Aorta (tissue), 5 donors: Measurements from ENCODE around the gene YES1. TPM values are rescaled to one million over a fixed set of nuclear protein-coding genes. Genes with fewer than 3 reads are reported as not detected.
A peak's percentile ranks its signal among the peaks of the same experiment; 100 is the strongest.
"Not testable (repeated sequence)": the region's sequence is repeated elsewhere in the genome, so short reads cannot be mapped to it uniquely, and the experiment has no call there.

Experiments used
- ATAC-seq: fragments of 200-7000 bp; cut with Tn5 transposase; one replicate; pipeline ENCODE4 v1.9.1; 2022; ENCODE audit warnings: moderate library complexity; ENCODE audit not compliant: low FRiP score
- DNase-seq, 2 donors: peaks; one replicate each; pipeline ENCODE4 v3.0.0-alpha.2; 2020
- H3K27ac ChIP-seq, 2 donors: one replicate each; pipeline ENCODE4 v1.5.1; 2013; ENCODE audit warnings: low read length in 2 of 2, mild to moderate bottlenecking in 2 of 2, moderate library complexity in 2 of 2, control low read depth in 1 of 2, inconsistent platforms in 1 of 2, low read depth in 1 of 2
- H3K27me3 ChIP-seq, 2 donors: one replicate each; pipeline ENCODE4 v1.6.1; 2013; ENCODE audit warnings: control low read depth in 1 of 2, low read length in 1 of 2, mild to moderate bottlenecking in 1 of 2, moderate library complexity in 1 of 2; ENCODE audit not compliant: insufficient read depth in 2 of 2, control insufficient read depth in 1 of 2
- H3K36me3 ChIP-seq, 2 donors: one replicate each; pipeline ENCODE4 v1.6.1; 2013; ENCODE audit warnings: control low read depth in 1 of 2, low read length in 1 of 2, mild to moderate bottlenecking in 1 of 2; ENCODE audit not compliant: insufficient read depth in 2 of 2, control insufficient read depth in 1 of 2
- H3K4me1 ChIP-seq, 2 donors: one replicate each; pipeline ENCODE4 v1.6.1; 2013; ENCODE audit warnings: low read length in 2 of 2, control low read depth in 1 of 2, mild to moderate bottlenecking in 1 of 2, moderate library complexity in 1 of 2; ENCODE audit not compliant: insufficient read depth in 2 of 2, control insufficient read depth in 1 of 2
- H3K4me3 ChIP-seq, 2 donors: one replicate each; pipeline ENCODE4 v1.5.1; 2013; ENCODE audit warnings: low read length in 2 of 2, control low read depth in 1 of 2, mild to moderate bottlenecking in 1 of 2
- H3K9me3 ChIP-seq: one replicate; pipeline ENCODE4 v1.6.1; 2013; ENCODE audit warnings: mild to moderate bottlenecking, low read length; ENCODE audit not compliant: control insufficient read depth
- WGBS, 2 donors: extraction: QIAGEN DNeasy Blood & Tissue Kit; methylation state at CpG; one replicate each; pipeline ENCODE4 v1.1.7; 2013; 5-methylcytosine and 5-hydroxymethylcytosine counted together
- intact Hi-C, 2 donors: fragments of 100-400 bp; cut with DNase I; formaldehyde crosslinking; loops; one replicate each; pipeline versions ENCODE4 v1.14.2 to v1.15.0; 2022
- polyA plus RNA-seq, 2 donors: library from polyadenylated mRNA; stranded (reverse); fragments of 200-250 nt; gene quantifications; one replicate each; pipeline ENCODE4 v1.2.3, GENCODE V29; 2013
- total RNA-seq, 2 donors: library from RNA; stranded (reverse); fragmentation: NEBNext Ultra II Directional; extraction: Animal tissue kit (Norgen Biotek cat#: 25700); gene quantifications; one replicate each; pipeline ENCODE4 v1.2.1, GENCODE V29; 2021
- donor health status: healthy with polysubstance abuse.
- donor health status: Bipolar disorder and iron deficiency.
- donor health status: DM: no; HTN: no; CAD: no.
- donor health status: DM: no; HTN: no; CAD: no.
- donor health status: DM: yes; HTN: yes; CAD: no.

The YES1 gene
- total and polyA plus RNA-seq, 4 donors, result 8.9 to 37.0 (median 28.3) TPM

GRCh38 chr18:731185-731584 is 80.9 kb downstream of the YES1 start:
- Histone ChIP-seq H3K27ac (no peak overlapping the region), H3K4me3 (no peak overlapping the region), H3K4me1 (no peaks in the 10 kb centered on the region), H3K9me3 (no peaks in the 10 kb centered on the region), H3K27me3 (no peaks in the 10 kb centered on the region), H3K36me3 (peaks cover 0 to 3% of the 10 kb centered on the region in 2 donors)
- ATAC-seq, result no peak
- no peak for DNase-seq
- intact Hi-C loops, result no loop called here

DNA sequence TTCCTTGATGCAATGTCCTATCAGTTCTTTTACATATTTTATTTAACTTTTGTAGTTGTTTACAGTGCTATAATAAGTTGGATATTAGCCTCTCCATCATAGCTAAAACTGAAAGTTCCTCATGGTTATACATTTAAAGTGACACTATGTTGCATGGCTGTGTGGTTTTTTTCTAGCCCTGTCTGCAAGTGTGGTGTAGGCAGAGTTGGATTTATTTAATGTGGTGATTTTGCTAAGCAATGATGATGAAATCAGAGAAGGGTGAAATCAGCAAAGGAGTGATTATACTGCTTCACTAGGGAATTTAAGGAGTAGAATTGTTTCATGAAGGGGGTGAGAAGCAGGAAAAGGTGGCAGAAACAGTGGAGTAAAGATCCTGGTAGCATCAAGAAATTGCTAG is 81.3 kb downstream of the YES1 start:
- Histone ChIP-seq H3K27me3 (no peaks in the 10 kb centered on the region), H3K36me3 (peaks cover 0 to 3% of the 10 kb centered on the region in 2 donors), H3K4me3 (no peak overlapping the region), H3K27ac (no peak overlapping the region), H3K9me3 (no peaks in the 10 kb centered on the region), H3K4me1 (no peaks in the 10 kb centered on the region)
- no peak for ATAC-seq
- DNase-seq, result no peak
- intact Hi-C loops, result no loop called here

DNA sequence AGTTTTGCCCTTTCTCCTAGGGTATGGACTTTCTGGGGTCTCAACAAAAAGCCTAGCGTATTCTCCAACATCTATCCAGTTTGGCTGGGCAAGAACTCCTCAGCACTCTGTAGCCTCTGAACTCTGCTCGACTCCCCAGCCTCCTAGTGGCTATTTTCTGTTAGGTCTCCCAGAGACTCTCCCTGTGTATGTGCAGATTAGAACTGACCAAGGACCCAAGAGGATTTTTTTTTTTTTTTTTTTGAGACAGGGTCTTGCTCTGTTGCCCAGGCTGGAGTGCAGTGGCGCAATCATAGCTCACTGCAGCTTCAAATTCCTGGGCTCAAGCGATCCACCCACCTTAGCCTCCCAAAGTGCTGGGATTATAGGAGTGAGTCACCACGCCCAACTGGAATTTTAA is 81.9 kb downstream of the YES1 start:
- H3K4me3 ChIP-seq, H3K27me3 ChIP-seq, H3K4me1 ChIP-seq, ATAC-seq, H3K9me3 ChIP-seq, H3K27ac ChIP-seq, intact Hi-C loops, DNase-seq, H3K36me3 ChIP-seq: not testable (repeated sequence)
- 92 to 97% methylated on average over 5 of the region's 5 CpGs for WGBS, 2 donors

DNA sequence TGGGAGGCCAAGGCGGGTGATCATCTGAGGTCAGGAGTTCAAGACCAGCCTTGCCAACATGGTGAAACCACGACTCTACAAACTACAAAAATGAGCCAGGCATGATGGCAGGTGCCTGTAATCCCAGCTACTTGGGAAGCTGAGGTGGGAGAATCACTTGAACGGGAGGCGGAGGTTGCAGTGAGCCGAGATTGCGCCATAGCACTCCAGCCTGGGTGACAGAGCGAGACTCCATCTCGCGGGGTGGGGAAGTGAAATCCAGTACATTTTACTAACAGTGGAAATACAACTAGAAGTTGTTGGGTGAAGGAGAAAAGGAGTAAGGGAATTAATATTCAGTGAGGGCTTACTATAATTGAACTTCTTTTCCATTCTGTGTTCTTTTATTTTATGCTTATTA is 86.4 kb downstream of the YES1 start:
- WGBS, 2 donors, result 94 to 96% methylated on average over 9 of the region's 9 CpGs
- Histone ChIP-seq H3K27ac (no peak overlapping the region), H3K4me1 (no peaks in the 10 kb centered on the region), H3K27me3 (no peaks in the 10 kb centered on the region), H3K36me3 (no peaks in the 10 kb centered on the region), H3K9me3 (no peaks in the 10 kb centered on the region), H3K4me3 (no peak overlapping the region)
- ATAC-seq (no peak), DNase-seq (no peak)
- intact Hi-C loops, result no loop called here

DNA sequence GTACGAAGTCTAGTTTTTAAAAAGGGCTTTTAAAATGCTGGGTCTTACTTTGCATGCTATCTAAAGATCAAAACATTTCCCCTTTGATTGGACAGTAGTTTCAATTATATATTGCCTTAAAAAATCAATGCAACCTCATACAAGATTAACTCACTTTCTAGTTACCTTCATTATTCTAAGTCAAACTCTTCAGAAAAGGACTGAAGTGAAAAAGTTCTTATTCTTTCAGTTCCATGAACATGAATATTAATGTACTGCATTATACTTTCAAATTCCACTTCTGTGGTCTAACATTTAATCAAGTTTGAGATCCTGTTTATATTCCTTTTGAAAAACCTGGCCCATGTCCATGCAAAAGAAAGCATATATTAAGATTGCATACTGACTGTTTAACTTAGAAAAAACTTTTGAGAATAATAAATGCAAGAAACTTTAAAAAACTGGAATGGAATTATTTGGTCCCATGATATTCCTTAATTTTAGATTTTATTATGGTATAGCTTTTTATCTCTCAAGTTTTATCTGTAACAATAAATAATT is 88.4 kb downstream of the YES1 start:
- intact Hi-C loops, result no loop called here
- no peaks in the 10 kb centered on the region for H3K9me3 ChIP-seq
- no peak overlapping the region for H3K27ac ChIP-seq
- ATAC-seq (no peak), DNase-seq (no peak)
- no peak overlapping the region for H3K4me3 ChIP-seq
- no peaks in the 10 kb centered on the region for H3K36me3 ChIP-seq
- H3K4me1 ChIP-seq, result no peaks in the 10 kb centered on the region
- H3K27me3 ChIP-seq, result no peaks in the 10 kb centered on the region
- 97 to 98% methylated on average over 1 of the region's 1 CpG for WGBS, 2 donors

GRCh38 chr18:717003-717402 is 95.0 kb downstream of the YES1 start:
- DNase-seq, result no peak
- H3K9me3 ChIP-seq, result no peaks in the 10 kb centered on the region
- intact Hi-C loops, result loop anchor here in 1 of 2 donors (10.0 kb wide), 1 partner anchor 1938 kb away; the partner anchor contains the start of gene SMCHD1
- 91 to 93% methylated on average over 4 of the region's 4 CpGs for WGBS, 2 donors
- H3K27me3 ChIP-seq, result no peaks in the 10 kb centered on the region
- no peak overlapping the region for H3K27ac ChIP-seq
- H3K36me3 ChIP-seq, result no peaks in the 10 kb centered on the region
- no peaks in the 10 kb centered on the region for H3K4me1 ChIP-seq
- H3K4me3 ChIP-seq, result no peak overlapping the region
- ATAC-seq, result no peak

- Histone ChIP-seq H3K27ac (no peak overlapping the region), H3K4me1 (no peaks in the 10 kb centered on the region), H3K36me3 (no peaks in the 10 kb centered on the region), H3K4me3 (no peak overlapping the region), H3K27me3 (no peaks in the 10 kb centered on the region), H3K9me3 (no peaks in the 10 kb centered on the region)
- no peak for ATAC-seq
- no peak for DNase-seq
- intact Hi-C loops, result loop anchor here in 1 of 2 donors (10.0 kb wide), 1 partner anchor 1939 kb away; the partner anchor contains the start of gene SMCHD1
- 64 to 74% methylated on average over 1 of the region's 1 CpG for WGBS, 2 donors
These were observed 96.4 kb downstream of the YES1 start for GRCh38 chr18:715626-716025.

DNA sequence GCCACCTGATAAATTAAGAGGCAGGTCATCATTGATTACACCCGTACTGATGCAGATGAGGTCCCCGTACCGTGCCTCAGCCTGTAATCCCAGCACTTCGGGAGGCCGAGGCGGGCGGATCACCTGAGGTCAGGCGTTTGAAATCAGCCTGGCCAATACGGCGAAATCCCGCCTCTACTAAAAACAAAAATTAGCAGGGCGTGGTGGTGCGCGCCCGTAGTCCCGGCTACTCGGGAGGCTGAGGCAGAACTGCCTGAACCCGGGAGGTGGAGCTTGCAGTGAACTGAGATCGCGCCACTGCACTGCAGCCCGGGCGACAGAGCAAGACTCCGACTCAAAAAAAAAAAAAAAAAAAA is 98.9 kb downstream of the YES1 start:
- no peaks in the 10 kb centered on the region for H3K4me1 ChIP-seq
- intact Hi-C loops, result loop anchor here in 1 of 2 donors (2.0 to 10.0 kb wide), 2 partner anchors 100 to 1942 kb away; partner anchors contain the start of genes SMCHD1 and YES1

GRCh38 chr18:712401-713134 is 99.5 kb downstream of the YES1 start, which contains the start of gene ENOSF1:
ENOSF1 (minus strand) TSS chr18:712630; CDS start chr18:712587, 43 bp downstream.
- H3K9me3 ChIP-seq, result no peaks in the 10 kb centered on the region
- peak within 1 kb of the TSS in 1 of 2 donors; percentile 7 for H3K27ac ChIP-seq
- no peaks in the 10 kb centered on the region for H3K36me3 ChIP-seq
- H3K4me1 ChIP-seq, result no peaks in the 10 kb centered on the region
- DNase-seq (peak; percentile 92 to 94), ATAC-seq (peak; percentile 91)
- no peaks in the 10 kb centered on the region for H3K27me3 ChIP-seq
- peak within 1 kb of the TSS; percentile 81 to 85 for H3K4me3 ChIP-seq
- intact Hi-C loops, result loop anchor here in 1 of 2 donors (2.0 to 10.0 kb wide), 2 partner anchors 100 to 1942 kb away; partner anchors contain the start of genes SMCHD1 and YES1
- WGBS, 2 donors, result 5% methylated on average over 46 to 91 of the region's 91 CpGs

More for the DNA sequence above, 98.9 kb downstream of the YES1 start:
- DNase-seq (no peak), ATAC-seq (no peak)
- H3K27ac ChIP-seq, result no peak overlapping the region
- no peaks in the 10 kb centered on the region for H3K27me3 ChIP-seq
- peak overlapping the region in 1 of 2 donors; percentile 85 for H3K4me3 ChIP-seq
- 70 to 84% methylated on average over 22 to 23 of the region's 23 CpGs for WGBS, 2 donors
- no peaks in the 10 kb centered on the region for H3K9me3 ChIP-seq
- H3K36me3 ChIP-seq, result no peaks in the 10 kb centered on the region
